ENCODE results near the gene ADH5.

ADH5 gene

DNA sequence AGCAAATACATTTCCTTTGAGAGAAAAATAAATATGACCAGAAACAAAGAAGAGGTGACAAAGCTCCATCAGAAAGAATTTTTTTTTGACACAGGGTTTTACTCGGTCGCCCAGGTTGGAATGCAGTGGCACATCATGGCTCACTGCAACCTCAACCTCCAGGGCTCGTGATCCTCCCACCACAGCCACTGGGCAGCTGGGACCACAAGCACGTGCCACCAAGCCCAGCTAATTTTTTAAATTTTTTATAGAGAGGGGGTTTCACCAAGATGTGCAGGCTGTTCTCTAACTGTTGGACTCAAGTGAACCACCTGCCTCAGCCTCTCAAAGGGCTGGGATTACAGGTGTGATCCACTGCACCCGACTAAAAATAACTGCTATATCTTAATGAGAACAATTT lies 10.3 kb downstream of the ADH5 start:
- no peak for TF ChIP-seq ZBTB7A (IDR thresholded peaks at IDR 0.05; ENCODE audit: low read depth)
- TF ChIP-seq EGR1 (IDR thresholded peaks at IDR 0.05), result no peak
- TF ChIP-seq TEAD4 (IDR thresholded peaks at IDR 0.05), result no peak
- TF ChIP-seq TAF1 (IDR thresholded peaks at IDR 0.05; ENCODE audit: low read depth), result no peak
- no peak for TF ChIP-seq EP300 (IDR thresholded peaks at IDR 0.05; ENCODE audit: borderline replicate concordance)
- no peak for TF ChIP-seq YY1 (IDR thresholded peaks at IDR 0.05; ENCODE audit: low read depth)
- TF ChIP-seq MAX (IDR thresholded peaks at IDR 0.05), result no peak
- no peak for TF ChIP-seq RAD21 (IDR thresholded peaks at IDR 0.05; ENCODE audit: low read depth)
- TF ChIP-seq TCF12 (IDR thresholded peaks at IDR 0.05; ENCODE audit: low read depth), result no peak
- TF ChIP-seq CEBPB (IDR thresholded peaks at IDR 0.05), result no peak
- TF ChIP-seq NFIC (IDR thresholded peaks at IDR 0.05), result no peak
- TF ChIP-seq CREB1 (IDR thresholded peaks at IDR 0.05; ENCODE audit: low read depth), result no peak
- no peak for TF ChIP-seq FOXM1 (IDR thresholded peaks at IDR 0.05; ENCODE audit: borderline replicate concordance, low read depth)
- TF ChIP-seq, protein P1, sequence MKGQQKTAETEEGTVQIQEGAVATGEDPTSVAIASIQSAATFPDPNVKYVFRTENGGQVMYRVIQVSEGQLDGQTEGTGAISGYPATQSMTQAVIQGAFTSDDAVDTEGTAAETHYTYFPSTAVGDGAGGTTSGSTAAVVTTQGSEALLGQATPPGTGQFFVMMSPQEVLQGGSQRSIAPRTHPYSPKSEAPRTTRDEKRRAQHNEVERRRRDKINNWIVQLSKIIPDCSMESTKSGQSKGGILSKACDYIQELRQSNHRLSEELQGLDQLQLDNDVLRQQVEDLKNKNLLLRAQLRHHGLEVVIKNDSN (IDR thresholded peaks at IDR 0.05), result no peak
- TF ChIP-seq REST (IDR thresholded peaks at IDR 0.05; ENCODE audit: low read depth), result no peak

DNA sequence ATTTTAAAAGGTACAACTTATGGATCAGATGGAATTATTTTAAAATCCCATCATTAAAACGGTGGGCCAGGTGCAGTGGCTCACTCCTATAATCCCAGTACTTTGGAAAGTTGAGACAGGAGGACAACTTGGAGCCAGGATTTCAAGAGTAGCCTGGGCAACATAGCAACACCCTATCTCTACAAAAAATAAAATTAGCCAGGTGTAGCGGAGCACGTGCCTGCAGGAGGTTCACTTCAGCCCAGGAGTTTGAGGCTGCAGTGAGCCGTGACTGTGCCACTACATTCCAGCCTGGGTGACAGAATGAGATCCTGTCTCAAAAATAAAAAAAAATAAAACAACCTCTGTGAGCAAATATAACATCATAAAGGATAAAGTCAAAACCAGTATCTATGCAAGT lies 11.4 kb downstream of the ADH5 start:
- TF ChIP-seq NFIC (IDR thresholded peaks at IDR 0.05) (no peak), TCF12 (IDR thresholded peaks at IDR 0.05; ENCODE audit: low read depth) (0 out of 2 replicates have a peak, but pooled peaks have one; percentile 30), RAD21 (IDR thresholded peaks at IDR 0.05; ENCODE audit: low read depth) (0 out of 2 replicates have a peak, but pooled peaks have one; percentile 9), TEAD4 (IDR thresholded peaks at IDR 0.05) (peak; percentile 72), TAF1 (IDR thresholded peaks at IDR 0.05; ENCODE audit: low read depth) (no peak), MAX (IDR thresholded peaks at IDR 0.05) (peak; percentile 87), FOXM1 (IDR thresholded peaks at IDR 0.05; ENCODE audit: borderline replicate concordance, low read depth) (no peak), CEBPB (IDR thresholded peaks at IDR 0.05) (no peak)
- TF ChIP-seq, protein P1 (IDR thresholded peaks at IDR 0.05), result peak; percentile 62

- TF ChIP-seq TCF12 (IDR thresholded peaks at IDR 0.05; ENCODE audit: low read depth), result no peak
- TF ChIP-seq MAX (IDR thresholded peaks at IDR 0.05), result no peak
- no peak for TF ChIP-seq CREB1 (IDR thresholded peaks at IDR 0.05; ENCODE audit: low read depth)
- TF ChIP-seq REST (IDR thresholded peaks at IDR 0.05; ENCODE audit: low read depth), result no peak
- TF ChIP-seq ZBTB7A (IDR thresholded peaks at IDR 0.05; ENCODE audit: low read depth), result no peak
- TF ChIP-seq EP300 (IDR thresholded peaks at IDR 0.05; ENCODE audit: borderline replicate concordance), result no peak
- no peak for TF ChIP-seq TEAD4 (IDR thresholded peaks at IDR 0.05)
- TF ChIP-seq RAD21 (IDR thresholded peaks at IDR 0.05; ENCODE audit: low read depth), result no peak
- TF ChIP-seq YY1 (IDR thresholded peaks at IDR 0.05; ENCODE audit: low read depth), result no peak
- no peak for TF ChIP-seq TAF1 (IDR thresholded peaks at IDR 0.05; ENCODE audit: low read depth)
- TF ChIP-seq, protein P1 (IDR thresholded peaks at IDR 0.05), result no peak
- TF ChIP-seq CEBPB (IDR thresholded peaks at IDR 0.05), result no peak
- TF ChIP-seq FOXM1 (IDR thresholded peaks at IDR 0.05; ENCODE audit: borderline replicate concordance, low read depth), result no peak
Measured at GRCh38 chr4:99076292-99076976, 12.2 kb downstream of the ADH5 start.

- TF ChIP-seq EGR1 (IDR thresholded peaks at IDR 0.05) (no peak), YY1 (IDR thresholded peaks at IDR 0.05; ENCODE audit: low read depth) (no peak), TEAD4 (IDR thresholded peaks at IDR 0.05) (no peak), EP300 (IDR thresholded peaks at IDR 0.05; ENCODE audit: borderline replicate concordance) (no peak), TCF12 (IDR thresholded peaks at IDR 0.05; ENCODE audit: low read depth) (no peak), REST (IDR thresholded peaks at IDR 0.05; ENCODE audit: low read depth) (no peak), CREB1 (IDR thresholded peaks at IDR 0.05; ENCODE audit: low read depth) (no peak), RAD21 (IDR thresholded peaks at IDR 0.05; ENCODE audit: low read depth) (no peak), CEBPB (IDR thresholded peaks at IDR 0.05) (no peak), FOXM1 (IDR thresholded peaks at IDR 0.05; ENCODE audit: borderline replicate concordance, low read depth) (no peak), ZBTB7A (IDR thresholded peaks at IDR 0.05; ENCODE audit: low read depth) (no peak), TAF1 (IDR thresholded peaks at IDR 0.05; ENCODE audit: low read depth) (no peak), MAX (IDR thresholded peaks at IDR 0.05) (no peak), NFIC (IDR thresholded peaks at IDR 0.05) (no peak)
- TF ChIP-seq, protein P1 (IDR thresholded peaks at IDR 0.05), result no peak
Measured at GRCh38 chr4:99074816-99075215, 13.8 kb downstream of the ADH5 start.

Data from Ishikawa (cell line).